SU-DHL-6 (cell line): ENCODE measurements around the gene MAX.

Experiments used
- H2AFZ ChIP-seq: fragments of 200-600 bp; sonication (generic); 2 replicates; pipeline ENCODE4 v1.6.1; 2014; ENCODE audit warnings: low read depth, mild to moderate bottlenecking, moderate library complexity, mixed read lengths, antibody characterized with exemption, low read length; ENCODE audit not compliant: severe bottlenecking
- H3F3A ChIP-seq: fragments of 200-600 bp; shearing (Covaris generic); 2 replicates; pipeline ENCODE4 v1.6.0; 2016; ENCODE audit warnings: antibody characterized with exemption, mild to moderate bottlenecking; ENCODE audit not compliant: insufficient read depth
- H3K27ac ChIP-seq: fragments of 200-600 bp; sonication (generic); 2 replicates; pipeline ENCODE4 v1.5.1; 2016; ENCODE audit warnings: low read depth, mild to moderate bottlenecking, low read length, moderate library complexity, mixed read lengths
- H3K27me3 ChIP-seq: fragments of 200-600 bp; sonication (generic), shearing (Covaris generic); 2 replicates; pipeline ENCODE4 v1.6.0; 2014; ENCODE audit warnings: mild to moderate bottlenecking, low read length
- H3K36me3 ChIP-seq: fragments of 200-600 bp; sonication (generic); 2 replicates; pipeline ENCODE4 v1.6.1; 2014; ENCODE audit warnings: mild to moderate bottlenecking, low read length, mixed read lengths
- H3K4me2 ChIP-seq: fragments of 300-600, 200-600 bp; shearing (Covaris generic), sonication (generic); 2 replicates; pipeline ENCODE4 v1.6.0; 2014; ENCODE audit warnings: low read length, low read depth, mild to moderate bottlenecking; ENCODE audit not compliant: poor library complexity, severe bottlenecking
- H3K4me3 ChIP-seq: fragments of 200-600 bp; sonication (generic); 2 replicates; pipeline ENCODE4 v1.5.1; 2014; ENCODE audit warnings: antibody characterized with exemption, low read length, mild to moderate bottlenecking, mixed read lengths; ENCODE audit not compliant: insufficient read depth, poor library complexity, severe bottlenecking
- H3K79me2 ChIP-seq: fragments of 200-600 bp; sonication (generic); 2 replicates; pipeline ENCODE4 v1.6.1; 2014; ENCODE audit warnings: mild to moderate bottlenecking, low read length, moderate library complexity; ENCODE audit not compliant: insufficient read depth
- H3K9ac ChIP-seq: fragments of 200-600 bp; sonication (generic); 2 replicates; pipeline ENCODE4 v1.7.0; 2014; ENCODE audit warnings: mild to moderate bottlenecking, low read length
- H3K9me2 ChIP-seq: fragments of 200-600 bp; sonication (generic); replicated peaks from 2 replicates; pipeline ENCODE4 v1.6.1; 2014; ENCODE audit warnings: low read length; ENCODE audit not compliant: insufficient read depth
- H3K9me3 ChIP-seq: fragments of 200-600 bp; sonication (generic); 2 replicates; pipeline ENCODE4 v1.6.1; 2014; ENCODE audit warnings: low read length, mixed read lengths; ENCODE audit not compliant: insufficient read depth
- H4K20me1 ChIP-seq: fragments of 200-600 bp; sonication (generic); 2 replicates; pipeline ENCODE4 v1.6.1; 2014; ENCODE audit warnings: low read depth, mild to moderate bottlenecking, antibody characterized with exemption, low read length, moderate library complexity, mixed read lengths
- EZH2phosphoT487 ChIP-seq: fragments of 200-600 bp; sonication (generic), shearing (Covaris generic); conservative IDR thresholded peaks from 2 replicates; pipeline ENCODE4 v1.6.1; 2018; ENCODE audit warnings: mild to moderate bottlenecking, antibody characterized with exemption, low read length, moderate library complexity, mixed read lengths
- TF ChIP-seq, protein P1 (sequence below): fragments of 200-600 bp; sonication (generic); IDR thresholded peaks from one replicate; pipeline ENCODE4 v1.5.1; 2017; ENCODE audit warnings: antibody characterized with exemption, mild to moderate bottlenecking, low read length, moderate library complexity; ENCODE audit not compliant: insufficient read depth, poor library complexity, severe bottlenecking

The MAX gene

DNA sequence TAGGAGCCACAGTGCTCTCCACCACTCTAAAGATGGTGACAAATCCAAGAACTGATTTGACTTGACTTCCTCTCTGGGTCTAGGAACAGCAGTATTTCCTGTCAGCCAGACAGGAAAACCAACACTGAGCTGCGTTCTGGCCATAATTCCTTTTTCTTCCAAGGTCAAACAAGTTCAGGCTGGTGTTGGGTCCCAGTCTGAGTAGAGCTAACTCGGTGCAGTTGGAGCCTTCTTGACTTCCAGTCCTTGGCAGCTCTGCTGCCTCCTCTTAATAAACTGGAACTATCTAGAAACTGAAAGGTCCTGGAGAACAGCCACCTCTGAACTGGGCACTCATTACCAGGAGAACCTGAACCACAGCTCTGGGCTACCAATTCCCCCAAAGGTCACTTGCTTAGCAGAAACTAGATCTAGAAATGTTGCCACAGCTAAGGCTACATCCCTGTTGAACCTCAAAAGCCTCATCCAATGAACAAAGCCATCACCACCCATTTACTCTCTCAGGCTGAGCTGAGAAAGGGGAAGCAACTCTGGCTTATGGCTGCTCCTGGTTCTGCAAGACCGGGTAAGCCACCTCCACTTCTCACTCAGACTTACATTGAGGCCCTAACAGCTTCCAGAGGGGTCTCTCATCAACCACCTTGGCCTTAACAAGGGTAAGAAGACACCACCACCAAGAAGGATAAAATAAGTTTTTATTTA, 27.7 kb downstream of the MAX start:
- TF ChIP-seq EZH2phosphoT487 = no peak
- TF ChIP-seq, protein P1, sequence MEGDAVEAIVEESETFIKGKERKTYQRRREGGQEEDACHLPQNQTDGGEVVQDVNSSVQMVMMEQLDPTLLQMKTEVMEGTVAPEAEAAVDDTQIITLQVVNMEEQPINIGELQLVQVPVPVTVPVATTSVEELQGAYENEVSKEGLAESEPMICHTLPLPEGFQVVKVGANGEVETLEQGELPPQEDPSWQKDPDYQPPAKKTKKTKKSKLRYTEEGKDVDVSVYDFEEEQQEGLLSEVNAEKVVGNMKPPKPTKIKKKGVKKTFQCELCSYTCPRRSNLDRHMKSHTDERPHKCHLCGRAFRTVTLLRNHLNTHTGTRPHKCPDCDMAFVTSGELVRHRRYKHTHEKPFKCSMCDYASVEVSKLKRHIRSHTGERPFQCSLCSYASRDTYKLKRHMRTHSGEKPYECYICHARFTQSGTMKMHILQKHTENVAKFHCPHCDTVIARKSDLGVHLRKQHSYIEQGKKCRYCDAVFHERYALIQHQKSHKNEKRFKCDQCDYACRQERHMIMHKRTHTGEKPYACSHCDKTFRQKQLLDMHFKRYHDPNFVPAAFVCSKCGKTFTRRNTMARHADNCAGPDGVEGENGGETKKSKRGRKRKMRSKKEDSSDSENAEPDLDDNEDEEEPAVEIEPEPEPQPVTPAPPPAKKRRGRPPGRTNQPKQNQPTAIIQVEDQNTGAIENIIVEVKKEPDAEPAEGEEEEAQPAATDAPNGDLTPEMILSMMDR = no peak
- Histone ChIP-seq H3K79me2 (no peaks in the 10 kb centered on the region), H3K36me3 (no peaks in the 10 kb centered on the region), H3K9me3 (no peaks in the 10 kb centered on the region), H4K20me1 (no peaks in the 10 kb centered on the region), H3K27ac (no peak overlapping the region), H3F3A (no peaks in the 10 kb centered on the region), H3K4me3 (no peak overlapping the region), H2AFZ (no peak overlapping the region), H3K4me2 (no peak overlapping the region), H3K27me3 (no peaks in the 10 kb centered on the region), H3K9ac (no peak overlapping the region), H3K9me2 (no peaks in the 10 kb centered on the region)

- Histone ChIP-seq H4K20me1 (no peaks in the 10 kb centered on the region), H3K36me3 (no peaks in the 10 kb centered on the region), H3K79me2 (no peaks in the 10 kb centered on the region), H3K27ac (no peak overlapping the region), H3K4me3 (no peak overlapping the region), H2AFZ (no peak overlapping the region), H3F3A (no peaks in the 10 kb centered on the region), H3K9ac (no peak overlapping the region), H3K9me2 (no peaks in the 10 kb centered on the region), H3K27me3 (no peaks in the 10 kb centered on the region), H3K4me2 (no peak overlapping the region), H3K9me3 (no peaks in the 10 kb centered on the region)
- TF ChIP-seq, protein P1 = no peak
- no peak for TF ChIP-seq EZH2phosphoT487
These were observed 28.6 kb downstream of the MAX start for GRCh38 chr14:65073605-65074201.

DNA sequence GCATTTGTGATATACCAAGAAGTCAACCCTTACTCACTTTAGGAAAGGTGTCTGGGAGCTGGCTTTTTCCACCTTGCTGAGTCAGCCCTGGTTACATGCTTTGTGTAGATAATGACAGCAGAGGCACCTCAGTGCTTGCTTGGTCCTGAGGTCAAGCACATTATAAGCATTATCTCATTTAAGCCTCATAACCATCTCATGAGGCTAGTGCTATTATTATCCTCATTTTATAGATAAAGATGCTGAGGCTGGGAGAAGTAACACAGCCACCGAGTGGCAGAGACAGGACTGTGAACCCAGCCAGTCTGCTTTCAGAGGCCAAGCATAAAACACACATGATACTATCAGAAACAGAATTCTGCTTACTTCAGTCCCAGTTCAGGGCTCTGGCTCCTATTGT, 29.4 kb downstream of the MAX start:
- no peaks in the 10 kb centered on the region for H3K79me2 ChIP-seq
- H3F3A ChIP-seq = no peaks in the 10 kb centered on the region
- H3K27me3 ChIP-seq = no peaks in the 10 kb centered on the region
- no peaks in the 10 kb centered on the region for H3K9me3 ChIP-seq
- no peak overlapping the region for H2AFZ ChIP-seq
- no peaks in the 10 kb centered on the region for H3K36me3 ChIP-seq
- H3K4me3 ChIP-seq = no peak overlapping the region
- no peaks in the 10 kb centered on the region for H4K20me1 ChIP-seq
- H3K9ac ChIP-seq = no peak overlapping the region
- H3K27ac ChIP-seq = no peak overlapping the region
- no peaks in the 10 kb centered on the region for H3K9me2 ChIP-seq
- TF ChIP-seq, protein P1 = no peak
- no peak overlapping the region for H3K4me2 ChIP-seq
